ENCODE data around the gene SEMA3C. TPM values are rescaled to one million over a fixed set of nuclear protein-coding genes. Genes with fewer than 3 reads are reported as not detected.
"Not testable (repeated sequence)": the region's sequence is repeated elsewhere in the genome, so short reads cannot be mapped to it uniquely, and the experiment has no call there.

The SEMA3C gene
- not detected for total RNA-seq

GRCh38 chr7:80918909-80919721, at the start of gene SEMA3C:
TSS of gene SEMA3C (minus strand) at chr7:80919051. CDS start at chr7:80916781, 2,270 bp downstream.
- no peak for DNase-seq

GRCh38 chr7:80968606-80969005, 49.8 kb upstream of the SEMA3C start:
- no peak for DNase-seq

- no peak for DNase-seq
Observed at GRCh38 chr7:80967917-80968297, 49.1 kb upstream of the SEMA3C start.

- DNase-seq = no peak
Observed at GRCh38 chr7:80967071-80967916, 48.4 kb upstream of the SEMA3C start.

- DNase-seq = no peak
Observed at GRCh38 chr7:80960244-80960795, 41.5 kb upstream of the SEMA3C start.

GRCh38 chr7:80957226-80957777, 38.5 kb upstream of the SEMA3C start:
- DNase-seq = no peak

GRCh38 chr7:80954191-80954590, 35.3 kb upstream of the SEMA3C start:
- DNase-seq = no peak

- DNase-seq = no peak
Observed at GRCh38 chr7:80950550-80950967, 31.7 kb upstream of the SEMA3C start.

GRCh38 chr7:80949449-80949848, 30.6 kb upstream of the SEMA3C start:
- DNase-seq = no peak

GRCh38 chr7:80946858-80947257, 28.0 kb upstream of the SEMA3C start:
- DNase-seq = no peak

- DNase-seq = no peak
Observed at GRCh38 chr7:80945976-80946375, 27.1 kb upstream of the SEMA3C start.

GRCh38 chr7:80943342-80943741, 24.5 kb upstream of the SEMA3C start:
- no peak for DNase-seq

- DNase-seq = no peak
Observed at GRCh38 chr7:80942261-80943041, 23.6 kb upstream of the SEMA3C start.

GRCh38 chr7:80941208-80941758, 22.4 kb upstream of the SEMA3C start:
- DNase-seq = no peak

GRCh38 chr7:80940539-80941207, 21.8 kb upstream of the SEMA3C start:
- DNase-seq = no peak

- DNase-seq = no peak
Observed at GRCh38 chr7:80937336-80937735, 18.5 kb upstream of the SEMA3C start.

GRCh38 chr7:80935991-80936780, 17.3 kb upstream of the SEMA3C start:
- DNase-seq = no peak

- DNase-seq = no peak
Observed at GRCh38 chr7:80934321-80934720, 15.5 kb upstream of the SEMA3C start.

GRCh38 chr7:80932536-80932935, 13.7 kb upstream of the SEMA3C start:
- DNase-seq = no peak

- DNase-seq = no peak
Observed at GRCh38 chr7:80929619-80930018, 10.8 kb upstream of the SEMA3C start.

GRCh38 chr7:80926955-80927354, 8.1 kb upstream of the SEMA3C start:
- DNase-seq = not testable (repeated sequence)
